HG03442 (cell line): ENCODE results near the gene NELL2.

Experiments
- ATAC-seq: cut with Tn5 transposase; IDR thresholded peaks from one replicate; pipeline ENCODE4 v1.9.1; 2021; ENCODE audit warnings: mild to moderate bottlenecking, moderate library complexity; ENCODE audit not compliant: unreplicated experiment

The NELL2 gene

GRCh38 chr12:44550377-44550776 is 325.7 kb downstream of the NELL2 start:
- no peak for ATAC-seq

- no peak for ATAC-seq
Measured at GRCh38 chr12:44546060-44546459, 330.1 kb downstream of the NELL2 start.

GRCh38 chr12:44544018-44544417 is 332.1 kb downstream of the NELL2 start:
- peak; percentile 49 for ATAC-seq

- no peak for ATAC-seq
Measured at GRCh38 chr12:44542716-44543115, 333.4 kb downstream of the NELL2 start.

- no peak for ATAC-seq
Measured at GRCh38 chr12:44537354-44537753, 338.8 kb downstream of the NELL2 start.

- no peak for ATAC-seq
Measured at GRCh38 chr12:44532940-44533339, 343.2 kb downstream of the NELL2 start.

GRCh38 chr12:44531320-44531971 is 344.7 kb downstream of the NELL2 start:
- no peak for ATAC-seq

- no peak for ATAC-seq
Measured at GRCh38 chr12:44526655-44527182, 349.4 kb downstream of the NELL2 start.

GRCh38 chr12:44525806-44526654 is 350.1 kb downstream of the NELL2 start:
- ATAC-seq: no peak

- ATAC-seq: no peak
Measured at GRCh38 chr12:44523828-44524227, 352.3 kb downstream of the NELL2 start.

GRCh38 chr12:44521702-44522101 is 354.4 kb downstream of the NELL2 start:
- no peak for ATAC-seq

GRCh38 chr12:44519931-44520330 is 356.2 kb downstream of the NELL2 start:
- ATAC-seq: no peak

- no peak for ATAC-seq
Measured at GRCh38 chr12:44511289-44511688, 364.8 kb downstream of the NELL2 start.

GRCh38 chr12:44510510-44510909 is 365.6 kb downstream of the NELL2 start:
- no peak for ATAC-seq

GRCh38 chr12:44510076-44510475 is 366.0 kb downstream of the NELL2 start:
- ATAC-seq: no peak

GRCh38 chr12:44509471-44509870 is 366.6 kb downstream of the NELL2 start:
- no peak for ATAC-seq

- no peak for ATAC-seq
Measured at GRCh38 chr12:44507461-44507860, 368.7 kb downstream of the NELL2 start.

GRCh38 chr12:44504799-44505198 is 371.3 kb downstream of the NELL2 start:
- ATAC-seq: no peak

- no peak for ATAC-seq
Measured at GRCh38 chr12:44503329-44503728, 372.8 kb downstream of the NELL2 start.

- no peak for ATAC-seq
Measured at GRCh38 chr12:44502681-44503080, 373.4 kb downstream of the NELL2 start.

- no peak for ATAC-seq
Measured at GRCh38 chr12:44500423-44500822, 375.7 kb downstream of the NELL2 start.

GRCh38 chr12:44497044-44497443 is 379.1 kb downstream of the NELL2 start:
- no peak for ATAC-seq
